ENCODE data around the gene GPR25.

Gene GPR25

GRCh38 chr1:200873671-200874397 is 1.1 kb downstream of the GPR25 start:
- DNase-seq, result no peak

GRCh38 chr1:200874694-200875093 is 1.9 kb downstream of the GPR25 start:
- DNase-seq, result no peak

DNA sequence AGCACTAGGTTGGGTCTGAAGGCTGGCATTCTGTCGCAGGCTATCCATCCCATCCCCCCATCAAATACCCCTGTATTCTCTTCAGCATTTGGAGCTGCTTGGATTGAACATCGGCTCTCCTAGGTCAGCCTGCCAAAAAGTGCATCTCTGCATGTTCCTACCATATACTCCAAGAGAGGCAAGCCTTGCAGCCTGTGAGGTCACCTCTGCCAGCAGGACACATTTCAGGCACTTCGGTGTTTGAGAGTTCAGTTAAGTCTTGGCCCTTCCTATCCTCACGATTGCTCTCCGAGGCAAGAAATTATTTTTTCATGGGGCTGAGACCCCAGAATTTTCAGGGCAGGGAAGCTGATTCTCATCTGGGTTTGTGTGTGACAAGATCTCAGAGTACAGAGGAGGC is 2.6 kb downstream of the GPR25 start:
- DNase-seq, result no peak

GRCh38 chr1:200877010-200877409 is 4.2 kb downstream of the GPR25 start:
- DNase-seq, result no peak

- peak in 1 of 2 experiments; percentile 46 for DNase-seq
Observed at GRCh38 chr1:200877839-200878551, 5.2 kb downstream of the GPR25 start.

DNA sequence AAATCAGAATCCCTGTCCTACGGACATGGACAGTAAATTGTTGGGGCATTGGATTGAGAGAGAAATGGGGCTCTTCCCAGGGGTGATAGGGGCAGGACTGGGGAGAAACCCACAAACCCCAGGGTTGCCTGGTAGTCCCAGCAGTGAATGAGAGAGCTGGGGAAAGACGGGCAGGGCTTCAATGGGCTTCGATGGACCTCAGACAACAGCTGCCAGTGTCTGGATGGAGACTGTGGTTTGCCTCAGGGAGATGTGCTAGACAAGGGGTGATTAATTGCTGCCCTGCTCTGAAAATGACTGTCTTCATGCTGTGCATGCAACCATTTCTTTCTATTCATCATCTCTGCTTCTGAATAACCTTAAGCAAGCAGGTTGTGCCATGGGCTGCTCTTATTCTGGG is 7.4 kb downstream of the GPR25 start:
- DNase-seq, result no peak

DNA sequence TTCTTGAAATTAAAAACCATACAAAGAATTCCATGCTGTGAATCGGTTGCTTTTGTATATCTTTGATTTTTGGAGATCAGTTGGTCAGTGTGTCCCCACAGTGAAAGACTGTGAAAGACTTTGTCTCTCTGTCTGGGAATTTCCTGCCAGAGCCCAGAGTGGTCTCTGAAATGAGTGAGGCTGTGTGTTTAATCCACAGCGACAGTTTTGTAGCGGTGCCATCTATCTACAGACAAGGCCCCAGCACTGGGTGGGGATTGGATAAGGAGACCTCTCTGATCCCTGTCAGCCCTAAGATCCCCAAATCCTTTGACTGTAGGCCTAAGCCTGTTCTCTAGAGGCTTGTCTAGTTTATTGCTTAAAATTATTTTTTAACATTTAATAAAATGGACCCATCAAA is 10.3 kb downstream of the GPR25 start:
- DNase-seq, result no peak

DNA sequence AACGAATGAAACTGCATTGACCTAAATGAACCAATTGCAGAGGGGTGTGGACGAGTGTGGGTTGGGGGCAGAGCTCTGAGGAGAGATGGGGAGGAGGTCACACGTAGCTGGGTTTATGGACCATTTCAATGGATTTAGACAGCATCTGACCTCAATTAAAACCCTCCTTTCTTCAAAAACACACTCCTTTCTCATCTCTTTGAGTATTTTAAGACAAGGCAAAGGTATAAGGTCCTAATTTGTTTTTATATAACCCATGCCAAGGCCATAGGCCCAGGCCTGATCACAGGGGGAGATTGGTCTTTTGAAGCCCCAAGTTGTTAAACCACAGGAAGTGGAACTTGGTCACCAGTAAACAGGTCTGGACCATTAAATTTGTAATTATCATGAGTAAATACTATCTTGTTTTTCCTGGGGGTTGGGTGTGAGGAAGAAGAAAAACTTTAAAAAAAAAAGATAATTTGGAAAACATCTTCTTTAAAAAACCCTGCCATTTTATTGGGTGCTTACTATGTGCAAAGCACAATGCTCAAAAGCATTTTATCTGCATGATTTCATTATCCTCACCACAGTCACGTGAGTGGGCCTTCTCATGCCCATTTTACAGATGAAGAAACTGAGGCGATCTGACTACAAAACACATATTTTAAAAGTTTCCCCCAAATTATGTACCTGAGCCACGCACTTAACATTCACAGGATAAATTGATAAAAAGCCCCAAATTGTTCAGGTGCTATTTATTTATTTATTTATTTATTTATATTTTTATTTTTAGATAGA is 13.0 kb downstream of the GPR25 start:
- no peak for DNase-seq

DNA sequence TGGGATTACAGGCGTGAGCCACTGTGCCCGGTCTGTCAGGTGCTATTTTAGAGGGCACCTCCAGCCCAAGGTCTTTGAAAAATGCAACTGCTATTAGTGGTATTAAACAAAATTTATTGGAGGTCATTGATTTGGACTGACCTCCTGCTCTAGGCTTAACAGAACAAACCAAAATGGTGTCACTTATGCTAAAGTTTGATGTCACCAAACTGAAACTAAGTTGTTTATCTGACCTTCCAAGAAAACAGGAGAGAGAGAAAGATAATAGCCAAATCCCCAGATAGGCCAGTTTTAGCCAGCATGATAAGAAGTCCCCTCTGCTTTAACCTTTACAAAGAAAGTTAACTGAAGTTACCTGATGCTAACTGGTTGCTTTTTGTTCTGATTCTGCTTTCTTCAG is 13.8 kb downstream of the GPR25 start:
- no peak for DNase-seq

- DNase-seq, result no peak
Observed at GRCh38 chr1:200887036-200887435, 14.3 kb downstream of the GPR25 start.

- DNase-seq, result no peak
Observed at GRCh38 chr1:200887772-200888348, 15.1 kb downstream of the GPR25 start.

DNA sequence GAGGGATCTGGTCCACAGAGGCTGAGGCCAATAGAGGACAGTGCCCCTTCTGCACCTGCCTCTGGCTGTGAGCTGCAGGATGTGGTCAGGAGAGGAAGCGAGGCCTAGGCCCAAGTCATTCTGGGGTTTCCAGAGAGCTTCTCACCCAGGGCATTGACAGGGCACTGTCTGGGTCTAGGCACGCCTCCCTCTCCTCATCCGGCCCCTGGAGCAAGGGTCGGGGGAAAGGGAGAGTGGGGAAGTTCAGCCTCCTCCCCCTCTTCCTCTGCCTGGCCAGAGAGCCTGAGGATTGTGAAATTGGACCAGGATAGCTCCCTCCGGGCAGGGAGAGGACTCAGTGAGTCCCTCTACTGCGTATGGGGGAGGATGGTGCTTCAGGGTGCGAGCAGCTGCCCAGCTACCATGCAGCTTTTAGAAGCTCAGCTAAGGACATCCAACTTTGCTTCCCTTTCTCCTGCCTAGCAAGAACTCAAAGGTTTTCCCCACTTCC is 15.6 kb downstream of the GPR25 start:
- peak in 1 of 2 experiments; percentile 49 for DNase-seq

DNA sequence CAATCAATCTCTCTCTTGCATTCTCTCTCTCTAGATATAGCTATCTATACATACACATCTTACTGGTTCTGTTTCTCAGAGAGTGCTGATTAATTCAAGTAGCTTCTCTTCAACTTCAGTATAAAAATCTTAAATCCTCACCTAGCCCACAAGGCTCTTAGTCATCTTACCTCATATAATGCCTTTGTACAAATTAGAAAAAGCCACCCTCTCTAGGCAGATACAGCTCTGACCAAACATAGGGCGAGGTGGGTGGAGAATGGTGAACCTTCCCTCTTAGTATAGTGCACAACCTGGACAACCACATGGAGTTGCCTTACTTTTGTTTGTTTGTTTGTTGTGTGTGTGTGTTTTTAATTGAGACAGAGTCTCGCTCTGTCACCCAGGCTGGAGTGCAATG is 16.8 kb downstream of the GPR25 start:
- DNase-seq, result no peak

GRCh38 chr1:200890027-200890426 is 17.2 kb downstream of the GPR25 start:
- no peak for DNase-seq

DNA sequence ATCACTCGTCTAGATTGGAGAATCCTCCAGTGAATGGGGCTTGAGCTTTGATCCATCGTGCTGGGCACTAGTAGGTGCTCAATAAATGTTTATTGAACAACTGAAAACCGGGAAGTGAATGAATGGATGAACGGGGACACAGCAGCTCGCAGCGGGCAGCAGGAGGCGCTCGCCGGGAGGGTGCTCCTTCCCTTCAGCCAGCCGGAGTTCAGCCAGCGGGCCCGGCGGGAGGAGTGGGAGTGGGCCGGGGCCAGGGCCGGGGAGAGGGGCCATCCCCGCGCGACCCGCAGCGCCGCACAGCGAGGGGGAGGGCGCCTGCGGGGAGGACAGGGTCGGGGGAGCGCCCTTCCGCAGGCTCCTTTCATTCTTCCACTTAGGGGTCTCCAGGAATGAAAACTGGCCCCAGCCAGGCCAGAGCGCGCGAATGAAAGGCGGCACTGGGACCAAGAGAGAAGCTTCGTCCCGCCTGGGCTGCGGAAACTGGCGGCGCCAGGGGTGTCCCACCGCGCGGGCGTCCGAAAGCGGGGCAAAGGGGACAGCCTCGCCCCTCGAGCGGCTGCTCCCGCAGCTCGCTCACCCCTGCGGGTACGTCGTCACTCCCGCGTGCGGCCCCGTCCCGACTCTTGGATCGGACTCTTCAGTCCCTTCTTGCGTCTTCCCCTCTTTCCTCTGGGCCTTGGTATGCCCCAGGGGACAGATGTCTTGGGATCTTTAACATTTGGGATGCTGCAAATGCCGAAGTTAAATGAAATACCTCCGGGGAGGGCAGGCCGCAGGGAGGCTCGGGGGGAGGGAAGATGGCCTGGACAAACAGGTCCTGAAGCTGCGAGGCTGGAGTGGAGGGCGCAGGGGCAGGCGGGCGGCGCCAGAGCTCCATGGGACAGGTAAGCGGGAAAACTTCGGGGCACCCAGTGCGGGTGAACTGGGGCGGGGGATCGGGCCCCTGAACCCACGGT is 18.3 kb downstream of the GPR25 start:
- DNase-seq, result no peak

GRCh38 chr1:200891774-200892157 is 19.0 kb downstream of the GPR25 start:
- no peak for DNase-seq

DNA sequence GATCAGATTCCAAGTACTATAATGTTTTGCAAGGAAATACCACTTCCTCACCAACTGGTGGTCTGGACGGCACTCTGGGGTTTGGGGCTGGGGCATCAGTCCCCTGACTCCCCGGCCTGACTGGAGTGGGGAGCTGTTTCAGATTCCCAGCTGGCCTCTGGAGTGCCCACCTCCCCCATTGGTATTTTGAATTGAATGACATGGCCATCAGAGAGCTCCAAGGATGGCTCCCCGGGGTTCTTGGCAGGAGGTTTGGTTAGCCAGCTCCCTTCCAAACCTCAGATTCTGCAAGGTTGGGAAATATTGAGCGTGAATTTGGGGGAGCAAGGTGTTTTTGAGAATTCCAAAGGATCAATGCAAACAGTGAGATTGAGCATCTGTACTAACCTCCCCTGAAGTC is 19.8 kb downstream of the GPR25 start:
- DNase-seq, result no peak

GRCh38 chr1:200892958-200893357 is 20.2 kb downstream of the GPR25 start:
- DNase-seq, result no peak

- no peak for DNase-seq
Observed at GRCh38 chr1:200893411-200893901, 20.7 kb downstream of the GPR25 start.

DNA sequence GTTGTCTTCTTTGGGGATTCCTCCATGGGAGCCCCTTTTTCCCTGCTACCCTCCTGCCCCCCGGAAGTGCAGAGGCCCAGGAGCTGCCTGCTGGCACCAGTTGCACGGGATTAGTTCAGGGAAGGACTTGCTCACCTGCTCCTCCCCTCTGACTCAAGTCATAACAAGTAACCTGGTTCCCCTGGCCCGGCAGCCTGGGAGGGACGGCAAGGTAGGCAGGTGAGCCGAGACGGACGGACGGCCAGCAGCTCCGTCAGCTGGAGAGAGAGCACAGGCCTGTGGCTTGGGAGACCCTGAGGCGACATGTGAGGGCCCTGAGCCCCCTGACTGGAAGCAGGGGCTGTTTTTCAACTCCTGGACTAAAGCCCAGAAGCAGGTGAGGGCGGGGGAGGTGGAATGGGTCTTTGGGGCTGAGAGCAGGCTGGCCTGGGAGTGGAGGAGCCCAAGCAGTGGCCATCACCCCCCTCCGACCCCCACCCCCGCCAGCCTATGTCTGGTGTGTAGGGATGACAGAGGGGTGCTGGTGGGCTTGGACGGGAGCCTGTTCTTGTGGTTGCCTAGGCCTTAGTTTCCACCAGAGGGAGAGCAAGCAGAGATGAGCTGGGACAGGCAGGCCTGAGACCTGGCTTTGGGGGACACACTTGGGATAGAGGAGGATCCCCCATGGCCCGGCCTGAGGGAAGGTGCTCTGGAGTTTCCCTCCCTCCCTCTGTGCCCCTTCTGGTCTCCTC is 22.1 kb downstream of the GPR25 start, which contains the start of gene INAVA:
Gene INAVA, plus strand, starts transcription at position 189 of the 731 bp plus-strand sequence. CDS start 3,501 bp downstream, outside the sequence.
- no peak for DNase-seq

DNA sequence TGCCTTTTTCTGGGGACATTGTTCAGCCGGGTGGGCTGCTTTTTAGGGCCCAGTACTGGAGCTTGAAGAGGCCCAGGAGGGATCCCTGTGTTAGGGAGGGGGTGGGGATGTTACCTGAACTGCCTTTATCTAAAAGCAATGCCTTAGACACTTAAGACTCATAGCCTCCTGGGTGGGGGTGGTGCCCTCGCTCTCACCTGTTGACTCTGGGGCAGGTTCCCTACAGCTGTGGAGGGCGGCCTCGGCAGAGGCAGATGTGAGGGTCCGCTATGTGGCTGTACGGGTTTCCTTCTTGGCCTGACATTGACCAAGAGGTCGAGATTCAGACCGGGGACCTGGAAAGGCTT is 22.6 kb downstream of the GPR25 start:
- no peak for DNase-seq
